Stomach (tissue), 9 donors: ENCODE data around the gene OLA1. TPM values are rescaled to one million over a fixed set of nuclear protein-coding genes. Genes with fewer than 3 reads are reported as not detected.
"Not testable (repeated sequence)": the region's sequence is repeated elsewhere in the genome, so short reads cannot be mapped to it uniquely, and the experiment has no call there.

Experiments used
- DNase-seq, 2 donors: peaks; one replicate each; pipeline versions ENCODE4 v3.0.0 to v3.0.0-alpha.2; 2013 to 2019
- H3K27ac ChIP-seq, 5 donors: fragments of 200-600 bp in 4 of 5; sonication (generic) in 4 of 5; one replicate each; pipeline ENCODE4 v1.5.1; 2013 to 2019; ENCODE audit warnings: mild to moderate bottlenecking in 1 of 5, moderate library complexity in 1 of 5
- H3K27me3 ChIP-seq, 3 donors: fragments of 200-600 bp; sonication (generic); one replicate each; pipeline ENCODE4 v1.5.1; 2017 to 2019; ENCODE audit warnings: mixed run types in 1 of 3
- H3K36me3 ChIP-seq, 4 donors: fragments of 200-600 bp; sonication (generic); 1 replicate in 3 of 4; 2 replicates in 1 of 4; pipeline ENCODE4 v1.5.1; 2016 to 2019
- H3K4me1 ChIP-seq, 4 donors: fragments of 200-600 bp; sonication (generic); one replicate each; pipeline ENCODE4 v1.5.1; 2016 to 2019
- H3K4me3 ChIP-seq, 4 donors: fragments of 200-600 bp; sonication (generic) in 3 of 4; one replicate each; pipeline ENCODE4 v1.5.1; 2016 to 2019; ENCODE audit warnings: mild to moderate bottlenecking in 1 of 4
- H3K9me3 ChIP-seq, 4 donors: fragments of 200-600 bp; sonication (generic); one replicate each; pipeline ENCODE4 v1.5.1; 2016 to 2019
- CTCF ChIP-seq, 7 experiments: fragments of 450-650 bp in 4 of 7; fragments of 200-600 bp in 3 of 7; sonication (generic) in 3 of 7; IDR thresholded peaks; one replicate each; pipeline ENCODE4 v1.5.1; 2016 to 2019; ENCODE audit warnings: antibody characterized with exemption in 7 of 7, control low read depth in 2 of 7, mild to moderate bottlenecking in 1 of 7
- EP300 ChIP-seq: sonication (generic); formaldehyde crosslinking; IDR thresholded peaks from one replicate; pipeline ENCODE4 v1.6.1; 2017; ENCODE audit warnings: antibody characterized with exemption
- POLR2A ChIP-seq, 4 donors: fragments of 450-650 bp; IDR thresholded peaks; one replicate each; pipeline ENCODE4 v1.6.1; 2016; ENCODE audit warnings: antibody characterized with exemption in 4 of 4, control low read depth in 2 of 4, mild to moderate bottlenecking in 1 of 4, moderate library complexity in 1 of 4
- POLR2AphosphoS5 ChIP-seq, 3 donors: sonication (generic); formaldehyde crosslinking; IDR thresholded peaks; one replicate each; pipeline ENCODE4 v1.6.1; 2016; ENCODE audit warnings: antibody characterized with exemption in 3 of 3
- WGBS, 5 donors: extraction: QIAGEN DNeasy Blood & Tissue Kit in 3 of 5; methylation state at CpG; one replicate each; pipeline versions ENCODE4 v1.1.5 to v1.1.7; 2013 to 2018; 5-methylcytosine and 5-hydroxymethylcytosine counted together
- intact Hi-C: fragments of 100-400 bp; cut with DNase I; formaldehyde crosslinking; loops from one replicate; pipeline ENCODE4 v1.15.1; 2023; ENCODE audit warnings: low total_unique reads
- polyA plus RNA-seq, 3 donors: library from polyadenylated mRNA; stranded (reverse); fragments of 200-250 nt; gene quantifications; one replicate each; pipeline ENCODE4 v1.2.3, GENCODE V29; 2013
- total RNA-seq, 5 donors: library from RNA; depleted of rRNA; stranded (reverse); fragments of >200 nt; gene quantifications; one replicate each; pipeline versions ENCODE4 v1.1.0 to v1.2.3, GENCODE V29; 2014 to 2016
- donor health status: healthy with polysubstance abuse.
- donor health status: Bipolar disorder and iron deficiency.
- donor health status: healthy.

OLA1 gene
- total and polyA plus RNA-seq, 8 donors: 20.6 to 149 (median 75.3) TPM

DNA sequence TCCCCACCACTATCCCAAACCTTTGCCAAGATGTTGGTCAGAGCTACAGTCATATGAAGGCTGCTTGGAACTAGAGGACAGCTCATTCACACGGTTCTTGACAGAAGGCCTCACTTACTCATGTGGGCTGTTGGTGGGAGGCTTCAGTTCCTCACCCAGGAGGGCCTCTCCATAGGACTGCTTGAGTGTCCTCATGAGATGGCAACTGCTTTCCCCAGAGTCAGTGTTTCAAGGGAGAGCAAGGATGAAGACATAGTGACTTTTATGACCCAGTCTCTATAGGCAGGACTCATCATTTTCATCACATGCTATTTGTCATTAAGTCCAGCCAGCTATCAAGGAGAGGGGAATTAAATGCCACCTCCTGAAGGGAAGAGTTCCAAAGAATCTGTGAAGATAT lies 33.4 kb upstream of the OLA1 start:
- Histone ChIP-seq H3K9me3 (no peaks in the 10 kb centered on the region), H3K4me1 (no peaks in the 10 kb centered on the region), H3K27me3 (no peaks in the 10 kb centered on the region), H3K36me3 (no peaks in the 10 kb centered on the region), H3K27ac (no peak overlapping the region), H3K4me3 (no peak overlapping the region)
- WGBS, 5 donors: 61 to 80% (median 70%) methylated on average over 1 of the region's 1 CpG
- intact Hi-C loops: no loop called here
- no peak for DNase-seq
- TF ChIP-seq EP300 (no peak), POLR2A (IDR thresholded peaks at IDR 0.05) (no peak), POLR2AphosphoS5 (IDR thresholded peaks at IDR 0.05) (no peak), CTCF (IDR thresholded peaks at IDR 0.05) (no peak)

DNA sequence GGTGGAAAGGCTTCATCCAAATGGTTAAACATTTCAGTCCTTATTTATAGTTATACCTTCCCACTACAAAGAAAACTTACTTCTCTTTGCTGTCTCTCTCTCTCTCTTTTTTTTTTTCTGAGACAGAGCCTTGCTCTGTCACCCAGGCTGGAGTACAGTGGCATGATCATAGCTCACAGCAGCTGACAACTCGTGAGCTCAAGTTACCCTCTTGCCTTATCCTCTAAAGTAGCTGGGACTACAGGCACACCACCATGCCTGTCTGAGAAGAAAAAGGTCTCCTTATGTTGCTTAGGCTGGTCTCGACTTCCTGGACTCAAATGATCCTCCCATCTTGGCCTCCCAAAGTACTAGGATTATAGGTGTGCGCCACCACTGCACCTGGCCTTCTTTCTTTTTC lies 32.3 kb upstream of the OLA1 start:
- Histone ChIP-seq H3K27me3 (no peaks in the 10 kb centered on the region), H3K4me3 (no peak overlapping the region), H3K4me1 (no peaks in the 10 kb centered on the region), H3K27ac (no peak overlapping the region), H3K36me3 (no peaks in the 10 kb centered on the region), H3K9me3 (no peaks in the 10 kb centered on the region)
- TF ChIP-seq POLR2A (IDR thresholded peaks at IDR 0.05) (no peak), EP300 (no peak), POLR2AphosphoS5 (IDR thresholded peaks at IDR 0.05) (no peak), CTCF (IDR thresholded peaks at IDR 0.05) (no peak)
- intact Hi-C loops: no loop called here
- 65 to 83% (median 74%) methylated on average over 3 of the region's 3 CpGs for WGBS, 5 donors
- no peak for DNase-seq

DNA sequence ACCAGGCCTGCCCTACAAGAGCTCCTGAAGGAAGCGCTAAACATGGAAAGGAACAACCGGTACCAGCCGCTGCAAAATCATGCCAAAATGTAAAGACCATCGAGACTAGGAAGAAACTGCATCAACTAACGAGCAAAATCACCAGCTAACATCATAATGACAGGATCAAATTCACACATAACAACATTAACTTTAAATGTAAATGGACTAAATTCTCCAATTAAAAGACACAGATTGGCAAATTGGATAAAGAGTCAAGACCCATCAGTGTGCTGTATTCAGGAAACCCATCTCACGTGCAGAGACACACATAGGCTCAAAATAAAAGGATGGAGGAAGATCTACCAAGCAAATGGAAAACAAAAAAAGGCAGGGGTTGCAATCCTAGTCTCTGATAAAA lies 21.9 kb upstream of the OLA1 start:
- intact Hi-C loops: not testable (repeated sequence)

GRCh38 chr2:174266288-174266687 lies 18.0 kb upstream of the OLA1 start:
- Histone ChIP-seq H3K27ac (no peak overlapping the region), H3K9me3 (no peaks in the 10 kb centered on the region), H3K4me1 (no peaks in the 10 kb centered on the region), H3K36me3 (no peaks in the 10 kb centered on the region), H3K4me3 (no peak overlapping the region), H3K27me3 (peaks cover 0 to 6% (median 5%) of the 10 kb centered on the region in 3 donors)
- TF ChIP-seq EP300: no peak
- TF ChIP-seq CTCF (IDR thresholded peaks at IDR 0.05): no peak
- TF ChIP-seq POLR2A (IDR thresholded peaks at IDR 0.05): no peak
- no peak for TF ChIP-seq POLR2AphosphoS5 (IDR thresholded peaks at IDR 0.05)
- WGBS, 5 donors: 74 to 87% (median 80%) methylated on average over 5 of the region's 5 CpGs
- no peak for DNase-seq
- intact Hi-C loops: no loop called here

More for the DNA sequence above, 21.9 kb upstream of the OLA1 start:
- not testable (repeated sequence) for H3K4me1 ChIP-seq, H3K9me3 ChIP-seq, H3K27me3 ChIP-seq, DNase-seq, H3K27ac ChIP-seq, H3K36me3 ChIP-seq, H3K4me3 ChIP-seq
- 82 to 100% (median 88%) methylated on average over 1 to 5 of the region's 6 CpGs for WGBS, 5 donors

- H3K36me3 ChIP-seq: no peaks in the 10 kb centered on the region
- WGBS, 5 donors: 73 to 85% (median 80%) methylated on average over 3 of the region's 3 CpGs
- DNase-seq: no peak
- intact Hi-C loops: no loop called here
- H3K4me3 ChIP-seq: no peak overlapping the region
- H3K9me3 ChIP-seq: no peaks in the 10 kb centered on the region
- TF ChIP-seq EP300 (no peak), CTCF (IDR thresholded peaks at IDR 0.05) (no peak), POLR2AphosphoS5 (IDR thresholded peaks at IDR 0.05) (no peak), POLR2A (IDR thresholded peaks at IDR 0.05) (no peak)
- H3K27me3 ChIP-seq: peaks cover 0 to 6% (median 5%) of the 10 kb centered on the region in 3 donors
- peaks cover 0 to 5% (median 0%) of the 10 kb centered on the region in 4 donors for H3K4me1 ChIP-seq
- H3K27ac ChIP-seq: no peak overlapping the region
Observed at GRCh38 chr2:174263997-174264396, 15.7 kb upstream of the OLA1 start.
